ENCODE results near the gene STRA6. TPM values are rescaled to one million over a fixed set of nuclear protein-coding genes. Genes with fewer than 3 reads are reported as not detected.

The STRA6 gene
- total RNA-seq, 1 donor from 2014 or later = not detected

DNA sequence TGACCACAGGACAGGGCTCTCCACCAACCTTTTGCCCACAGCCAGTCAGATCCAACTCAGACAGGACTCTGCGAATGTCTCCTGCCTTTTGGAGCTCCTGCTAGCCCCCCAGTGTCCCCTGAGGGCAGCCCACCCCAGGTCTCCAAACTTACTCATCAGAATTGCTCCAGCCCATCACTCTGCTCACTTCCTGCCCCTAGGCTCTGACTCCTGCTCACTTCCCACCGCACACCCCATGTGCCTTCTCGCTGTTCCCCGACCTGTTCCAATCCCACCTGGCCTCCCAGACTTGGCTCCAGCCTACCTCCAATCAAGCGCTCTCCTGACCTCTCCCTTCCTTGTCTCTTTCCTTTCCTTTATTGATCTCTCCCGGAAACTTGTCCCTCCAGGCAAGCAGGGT is 5.9 kb upstream of the STRA6 start:
- DNase-seq (ENCODE audit: low spot score) = no peak

DNA sequence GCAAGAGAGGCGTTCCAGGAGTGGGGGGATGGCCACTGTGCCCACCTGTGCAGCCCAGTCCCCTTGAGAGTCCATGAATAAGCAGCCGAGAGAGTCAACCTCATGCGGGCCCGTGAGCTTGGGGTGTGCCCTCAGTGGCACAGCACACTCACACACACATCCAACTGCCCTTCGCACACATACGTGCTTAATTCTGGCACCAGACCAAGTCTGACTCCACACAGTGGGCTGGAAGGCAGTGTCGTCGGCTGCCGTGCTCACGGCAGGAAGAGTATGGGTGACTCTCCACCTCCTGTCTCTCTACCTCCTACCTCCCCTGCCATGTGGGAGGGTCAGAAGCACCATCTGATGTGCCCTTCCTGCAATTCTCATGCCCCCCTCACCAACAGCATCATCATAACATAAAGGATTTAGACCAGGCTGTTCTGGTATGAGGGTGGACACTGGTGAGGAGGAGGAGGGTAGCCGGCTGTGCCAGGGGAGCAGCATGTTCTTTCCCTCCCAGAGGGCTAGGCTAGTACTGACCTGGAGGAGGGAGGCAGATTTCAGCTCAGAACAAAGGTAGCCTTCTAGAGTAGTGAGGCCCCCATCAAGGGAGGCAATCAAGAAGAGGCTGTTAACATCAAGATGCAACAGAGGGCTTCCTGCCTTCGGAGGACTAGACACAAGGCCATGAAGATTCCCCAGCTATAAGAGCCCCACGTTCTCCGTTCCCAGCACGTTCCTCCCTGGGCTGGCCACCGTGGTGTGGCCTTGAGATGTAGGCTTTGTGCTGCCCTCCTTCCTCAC is 5.3 kb upstream of the STRA6 start:
- DNase-seq (ENCODE audit: low spot score) = no peak

DNA sequence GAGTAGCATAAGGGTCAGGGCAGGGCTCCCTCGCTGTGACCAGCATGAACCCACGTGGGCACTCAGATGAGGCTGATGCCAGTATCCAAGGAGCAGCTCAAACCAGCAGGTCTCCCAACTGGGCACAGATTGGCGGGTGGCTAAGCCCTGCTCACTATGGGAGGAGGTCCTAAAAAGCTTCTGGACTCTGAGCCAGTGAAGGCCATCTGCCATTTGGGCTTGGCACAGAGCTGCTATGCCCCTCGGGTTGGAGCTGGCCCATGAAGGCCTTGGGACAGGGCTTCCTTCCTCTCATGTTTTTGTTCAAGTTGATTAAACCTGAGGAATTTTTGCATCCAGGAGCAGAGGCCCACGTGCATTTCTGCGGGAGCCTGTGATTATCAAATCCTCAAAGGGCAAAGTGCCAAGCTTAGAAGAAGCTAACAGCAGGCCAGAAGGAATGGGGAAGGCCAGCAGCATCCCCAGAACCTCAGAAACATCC is 4.3 kb upstream of the STRA6 start:
- no peak for DNase-seq (ENCODE audit: low spot score)

DNA sequence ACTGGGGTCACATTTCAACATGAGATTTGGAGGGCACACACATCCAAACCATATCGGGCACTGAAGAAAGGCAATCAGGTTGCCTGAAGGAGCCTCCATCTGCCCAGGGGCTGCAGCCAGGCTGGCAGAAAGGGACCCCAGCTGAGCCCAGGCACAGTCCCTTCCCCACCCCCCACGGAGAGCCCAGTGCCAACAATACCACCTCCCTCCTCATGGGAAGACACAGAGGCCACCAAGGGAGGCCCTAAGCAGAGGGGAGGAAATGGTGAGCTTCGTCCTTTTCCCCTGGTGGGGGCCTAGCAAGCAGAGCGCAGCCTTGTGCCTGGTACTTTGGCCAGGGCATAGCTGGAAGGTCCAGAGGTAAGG is 3.0 kb upstream of the STRA6 start:
- no peak for DNase-seq (ENCODE audit: low spot score)

DNA sequence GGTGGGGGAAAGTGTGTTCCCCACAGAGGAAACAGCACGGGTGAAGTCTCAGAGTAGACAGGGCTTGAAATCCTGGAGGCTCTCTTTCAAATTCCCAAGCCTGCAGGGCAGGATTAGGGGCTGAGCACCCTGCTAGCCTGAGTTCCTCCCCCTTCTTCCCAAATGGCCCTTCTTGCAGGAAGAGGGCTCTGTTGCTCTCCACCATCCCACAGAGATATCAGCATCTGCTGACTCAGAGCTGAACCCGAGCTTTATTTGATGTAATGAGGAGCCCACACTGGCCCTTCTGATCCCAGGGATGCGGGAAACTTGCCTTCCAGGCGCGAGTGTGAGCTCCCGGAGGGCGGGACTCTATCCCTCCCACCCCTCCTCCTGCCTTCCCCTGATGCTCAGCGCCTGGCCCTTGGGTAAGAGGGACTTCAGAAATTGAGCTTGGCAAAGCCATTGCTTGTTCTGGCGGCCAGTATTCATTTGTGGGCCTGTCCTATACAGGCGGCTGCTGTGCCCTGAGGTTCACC is 1.4 kb upstream of the STRA6 start:
- DNase-seq (ENCODE audit: low spot score) = no peak

DNA sequence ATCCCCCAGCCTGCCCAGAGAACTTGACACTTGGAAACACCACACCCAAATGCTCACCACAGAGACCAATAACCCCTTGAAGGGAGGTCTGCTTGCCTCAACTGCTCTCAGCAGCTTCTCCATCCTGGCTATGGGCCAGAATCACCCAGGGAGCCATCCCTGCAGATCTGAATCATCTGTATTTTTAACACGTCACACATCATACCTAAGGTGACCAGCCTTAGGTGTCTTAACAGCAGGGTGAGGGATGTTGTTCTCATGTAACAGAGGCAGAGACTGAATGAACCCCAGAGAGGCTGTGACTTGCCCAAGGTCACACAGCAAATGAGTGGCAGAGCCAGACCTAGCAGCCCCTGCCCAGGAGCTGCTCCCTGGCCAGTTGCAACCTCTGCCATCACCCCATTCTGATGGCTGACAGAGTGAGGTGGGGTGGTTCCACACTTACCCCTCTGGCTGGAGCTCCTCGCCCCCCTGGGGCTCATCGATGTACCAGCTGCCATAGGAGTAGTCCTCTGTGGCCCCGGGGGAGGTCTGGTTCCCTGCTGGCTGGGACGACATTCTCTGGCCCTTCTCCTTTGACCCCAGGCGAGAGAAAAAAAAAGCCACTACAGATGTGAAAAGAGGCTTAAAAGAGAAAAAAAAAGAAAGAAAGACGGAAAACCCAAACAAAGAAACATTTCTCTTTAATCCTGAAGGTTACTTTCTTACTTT is 722 bp downstream of the STRA6 start:
- DNase-seq (ENCODE audit: low spot score) = no peak

DNA sequence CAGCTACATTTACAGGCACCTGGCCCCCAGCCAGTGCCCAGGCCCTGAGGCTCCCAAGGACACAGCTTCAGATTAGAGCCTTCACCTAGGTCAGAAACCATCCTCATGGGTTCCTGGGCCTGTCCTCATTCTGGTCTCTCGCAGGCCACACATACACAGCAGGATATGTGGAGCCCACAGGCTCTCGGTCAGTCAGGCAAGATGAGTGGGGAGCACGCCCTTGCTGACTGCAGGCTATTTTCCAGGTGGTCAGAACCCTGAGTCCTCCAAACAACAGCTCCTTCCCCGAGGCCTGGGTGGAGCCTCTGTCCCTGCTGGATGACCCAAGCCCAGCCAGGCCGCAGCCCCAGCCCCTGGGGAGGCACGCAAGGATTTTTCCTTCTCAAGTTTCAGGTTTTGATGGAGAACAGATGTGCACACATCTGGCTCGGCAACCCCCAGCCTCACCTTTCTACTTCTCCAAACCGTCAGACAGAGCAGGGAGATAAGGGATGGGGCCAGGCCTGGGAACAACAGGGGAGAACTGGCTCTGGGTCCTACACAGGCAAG is 1.6 kb downstream of the STRA6 start:
- no peak for DNase-seq (ENCODE audit: low spot score)

DNA sequence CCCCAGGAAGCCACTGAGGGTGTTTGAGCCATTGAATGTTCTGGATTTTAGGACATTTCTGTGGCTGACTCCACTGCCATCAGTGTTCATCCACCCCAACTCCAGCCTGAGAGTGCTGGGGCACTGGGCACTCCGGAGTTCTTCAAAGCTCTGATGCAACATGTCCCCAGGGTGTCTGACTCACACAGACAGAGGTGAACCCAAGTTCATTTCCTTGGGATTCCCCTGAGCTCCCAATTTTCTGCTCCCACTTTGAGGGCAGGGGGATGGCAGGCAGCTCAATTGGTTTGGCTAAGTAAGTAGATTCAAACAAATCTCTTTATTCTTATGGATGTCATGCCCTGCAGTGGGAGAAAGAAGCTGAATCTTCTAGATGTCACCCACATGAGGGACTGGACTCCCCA is 2.2 kb downstream of the STRA6 start:
- no peak for DNase-seq (ENCODE audit: low spot score)

DNA sequence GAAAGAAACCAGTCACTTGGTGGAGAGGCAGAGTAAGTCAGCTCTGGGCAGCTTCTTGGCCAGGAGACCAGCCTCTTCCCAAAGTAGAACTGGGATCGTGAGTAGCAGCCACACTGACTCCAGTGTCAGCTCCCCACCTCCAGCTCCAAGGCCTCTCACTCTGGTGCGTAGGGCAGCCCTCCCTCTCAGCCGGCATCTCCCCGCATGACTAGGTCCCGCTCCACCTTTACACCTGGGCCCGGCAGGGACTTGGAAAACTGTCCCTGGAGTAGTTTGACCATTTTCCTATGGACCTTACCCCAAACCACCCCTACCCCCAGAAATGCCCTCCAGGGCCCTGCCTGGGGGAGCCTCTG is 3.3 kb downstream of the STRA6 start:
- DNase-seq (ENCODE audit: low spot score) = no peak

DNA sequence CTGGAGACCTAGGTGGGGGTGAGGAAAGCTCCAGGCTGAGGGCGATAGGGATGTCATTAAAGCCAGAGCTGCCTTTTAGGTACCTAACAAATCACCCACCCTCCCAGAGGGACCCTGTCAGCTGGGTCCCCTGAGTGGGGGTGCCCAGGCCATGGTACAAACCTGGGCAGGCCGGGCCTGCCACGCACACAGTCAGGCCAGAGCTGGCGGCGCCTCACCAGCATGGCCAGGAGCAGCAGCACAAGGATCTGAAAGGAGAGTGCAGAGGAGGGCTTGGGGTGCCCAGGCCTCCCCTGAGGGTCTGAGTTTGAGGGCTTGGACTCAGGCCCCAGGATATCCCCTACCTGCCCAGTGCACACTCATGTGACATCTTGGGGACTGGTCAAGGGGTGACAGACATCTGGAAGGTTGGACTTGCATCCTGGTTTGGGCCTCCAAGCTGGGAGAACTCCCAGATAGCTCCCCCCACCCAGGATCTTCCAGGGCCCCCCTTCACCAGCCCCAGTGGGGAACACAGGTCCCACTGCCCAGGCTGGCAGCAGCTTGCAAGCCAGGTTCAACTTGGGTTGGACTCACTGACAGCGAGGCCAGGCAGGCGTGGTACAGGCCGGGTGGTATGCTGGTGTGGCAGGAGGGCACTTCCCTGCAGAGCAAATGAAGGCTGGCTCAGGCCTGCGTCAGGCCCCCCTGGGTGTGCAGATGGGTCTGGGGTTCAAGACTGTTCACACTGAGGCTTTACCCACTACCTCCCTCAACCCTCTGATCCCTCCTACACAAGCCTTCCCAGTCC is 5.2 kb downstream of the STRA6 start:
- no peak for DNase-seq (ENCODE audit: low spot score)

DNA sequence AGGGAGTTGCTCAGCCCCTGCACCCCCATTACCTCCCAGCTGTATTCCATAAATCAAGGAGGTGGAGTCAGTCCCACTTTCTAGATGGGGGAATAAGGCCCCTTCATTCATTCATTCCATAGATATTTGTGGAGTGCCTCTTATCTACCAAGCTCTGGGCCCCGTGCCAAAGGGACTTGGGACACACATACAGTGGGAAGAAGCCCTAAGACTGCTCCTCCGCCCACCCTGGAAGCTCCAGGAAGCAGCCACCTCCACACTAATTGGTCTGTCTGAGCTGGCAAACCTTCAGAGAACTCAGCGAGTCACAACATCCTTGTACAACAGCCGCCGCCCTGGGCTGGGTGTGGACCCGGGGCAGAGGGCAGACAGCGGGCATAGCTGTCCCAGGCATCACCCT is 6.4 kb downstream of the STRA6 start:
- DNase-seq (ENCODE audit: low spot score) = no peak

DNA sequence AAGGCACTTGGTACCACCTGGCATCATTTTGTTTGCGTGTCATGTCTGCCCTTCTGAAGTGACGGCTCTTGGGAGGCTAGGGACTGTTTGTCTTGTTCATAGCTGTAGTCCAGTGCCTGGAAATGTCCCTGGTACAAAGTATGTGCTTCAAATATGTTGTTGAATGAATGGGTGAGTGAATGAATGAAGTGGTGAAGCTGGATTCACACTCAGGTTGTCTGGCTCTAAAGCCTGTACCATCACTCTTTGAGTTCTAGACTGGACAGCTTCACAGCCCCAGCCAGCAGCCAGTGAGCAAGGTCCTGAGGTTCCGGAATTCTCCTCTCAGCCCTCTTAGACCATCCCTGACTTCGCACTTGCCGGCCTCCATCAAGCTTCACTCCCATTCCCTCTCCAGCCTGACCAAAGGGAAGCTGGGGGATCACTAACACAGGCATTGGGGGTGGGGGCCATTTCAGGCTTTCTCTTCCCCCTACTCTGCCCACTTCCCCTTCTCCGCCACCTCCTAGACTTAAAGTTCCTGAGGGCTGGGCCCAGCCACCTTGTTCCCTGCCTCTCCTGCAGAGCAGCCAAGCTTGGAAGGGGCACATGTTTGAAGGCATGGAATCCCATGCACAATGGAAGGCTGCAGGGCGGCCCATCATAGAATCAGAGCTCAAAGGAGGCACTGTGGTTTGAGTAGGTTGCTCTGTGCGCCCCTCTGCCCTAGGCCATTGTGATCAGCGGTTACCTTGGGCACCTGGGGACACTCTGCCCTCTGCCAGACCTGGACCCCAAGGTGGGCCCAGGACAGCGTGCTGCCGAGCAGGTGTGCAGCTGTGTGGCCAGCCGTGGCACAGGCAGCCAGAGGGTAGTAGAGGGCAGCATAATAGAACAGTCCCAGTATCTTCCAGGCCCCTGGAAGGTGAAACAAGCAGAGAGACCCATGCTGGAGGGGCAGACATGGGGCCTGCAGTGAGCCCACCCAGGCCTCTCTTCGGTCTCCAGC is 7.7 kb downstream of the STRA6 start:
- DNase-seq (ENCODE audit: low spot score) = no peak

DNA sequence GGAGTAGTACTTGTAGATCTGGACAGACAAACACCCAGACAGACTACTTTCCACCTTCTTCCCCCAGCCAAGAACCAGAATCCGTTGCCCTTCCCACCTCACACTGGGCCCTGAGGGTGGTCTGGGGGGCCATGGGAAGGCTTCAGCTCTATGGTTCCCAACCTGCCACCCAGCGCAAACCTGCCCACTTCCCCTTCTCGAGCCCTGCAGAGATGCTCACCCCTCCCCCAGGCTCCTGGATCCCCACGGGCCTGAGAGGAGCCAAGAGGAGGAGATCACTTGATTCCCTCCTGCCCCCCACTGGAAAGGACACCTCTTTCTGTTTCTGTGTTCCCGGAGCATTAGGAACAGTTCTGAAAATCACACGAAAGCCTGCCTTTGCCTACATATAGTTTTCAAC is 8.7 kb downstream of the STRA6 start:
- DNase-seq (ENCODE audit: low spot score) = no peak

DNA sequence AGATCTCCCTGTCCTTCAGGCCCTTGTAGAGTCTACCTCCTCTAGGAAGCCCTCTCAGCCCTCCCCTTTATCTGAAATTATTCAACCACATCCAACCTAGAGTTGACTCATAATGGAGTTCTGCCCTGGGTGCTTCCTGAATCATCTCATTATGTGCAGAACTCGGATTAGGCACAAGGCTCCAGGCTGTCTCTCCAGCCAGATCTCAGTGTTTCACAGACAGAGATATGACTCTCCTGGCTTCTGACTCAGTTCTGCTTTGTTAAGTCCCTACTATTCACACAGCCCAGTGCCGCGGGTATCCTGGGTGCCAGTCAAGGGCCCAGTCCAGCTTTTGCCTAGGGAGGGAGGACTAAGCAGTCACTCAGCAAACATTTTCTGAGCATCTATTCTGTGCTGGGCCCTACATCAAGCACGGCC is 9.3 kb downstream of the STRA6 start:
- DNase-seq (ENCODE audit: low spot score) = no peak

DNA sequence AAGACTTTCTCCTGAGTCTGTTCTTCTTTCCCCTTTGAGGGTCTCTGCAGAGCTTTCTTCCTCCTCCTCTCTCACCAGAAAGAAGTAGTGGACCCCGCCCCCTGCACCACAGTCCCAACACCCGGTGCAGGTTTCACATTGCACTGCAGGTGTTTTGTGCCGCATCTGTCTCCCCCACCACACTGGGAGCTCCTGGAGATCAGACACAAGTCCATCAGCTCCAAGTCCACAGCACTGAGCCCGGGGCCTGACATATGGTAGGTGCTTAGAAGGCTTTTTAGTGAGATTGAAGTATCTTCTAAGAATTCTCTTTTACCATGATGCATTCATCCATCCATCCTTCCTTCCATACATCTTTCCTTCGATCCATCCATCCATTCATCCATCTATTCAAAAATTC is 9.8 kb downstream of the STRA6 start:
- no peak for DNase-seq (ENCODE audit: low spot score)

DNA sequence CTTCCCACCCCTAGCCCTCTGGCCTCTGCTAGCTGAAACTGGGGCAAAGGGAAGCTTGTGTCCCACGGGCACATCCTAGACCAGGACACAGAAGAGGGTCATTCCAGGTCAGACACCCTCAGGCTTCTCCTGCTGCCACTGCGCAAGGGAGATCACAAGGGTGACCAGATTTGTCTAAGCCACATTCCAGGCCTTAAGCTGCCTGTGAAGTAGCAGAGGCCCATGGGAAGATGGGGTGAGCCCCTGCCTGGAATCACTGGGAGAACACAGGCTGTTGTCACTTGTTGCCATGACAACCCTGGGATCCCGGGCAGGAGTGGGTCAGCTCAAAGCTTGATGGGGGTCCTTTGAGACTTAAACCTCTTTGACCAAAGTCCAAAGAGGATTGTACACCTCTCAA is 10.8 kb downstream of the STRA6 start:
- no peak for DNase-seq (ENCODE audit: low spot score)

DNA sequence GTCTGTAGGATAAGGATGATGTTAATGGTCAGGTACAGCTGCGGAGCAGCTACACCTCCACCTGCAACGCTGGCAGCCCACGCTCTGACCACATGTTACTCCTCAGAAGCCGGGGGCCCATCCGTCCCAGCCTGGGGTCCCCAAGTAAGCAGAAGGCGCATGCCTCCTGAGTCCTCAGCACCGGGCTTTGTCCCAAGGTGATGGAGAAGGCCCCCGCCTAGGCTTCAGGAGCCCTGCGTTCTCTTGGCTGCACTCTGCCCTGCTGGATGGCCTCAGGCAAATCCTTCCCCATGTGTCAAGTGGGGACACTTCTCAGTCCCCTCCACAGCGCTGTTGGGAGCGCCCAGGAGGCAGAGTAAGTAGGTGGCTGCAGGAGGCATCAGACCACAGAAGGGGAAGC is 14.4 kb downstream of the STRA6 start:
- DNase-seq (ENCODE audit: low spot score) = no peak

DNA sequence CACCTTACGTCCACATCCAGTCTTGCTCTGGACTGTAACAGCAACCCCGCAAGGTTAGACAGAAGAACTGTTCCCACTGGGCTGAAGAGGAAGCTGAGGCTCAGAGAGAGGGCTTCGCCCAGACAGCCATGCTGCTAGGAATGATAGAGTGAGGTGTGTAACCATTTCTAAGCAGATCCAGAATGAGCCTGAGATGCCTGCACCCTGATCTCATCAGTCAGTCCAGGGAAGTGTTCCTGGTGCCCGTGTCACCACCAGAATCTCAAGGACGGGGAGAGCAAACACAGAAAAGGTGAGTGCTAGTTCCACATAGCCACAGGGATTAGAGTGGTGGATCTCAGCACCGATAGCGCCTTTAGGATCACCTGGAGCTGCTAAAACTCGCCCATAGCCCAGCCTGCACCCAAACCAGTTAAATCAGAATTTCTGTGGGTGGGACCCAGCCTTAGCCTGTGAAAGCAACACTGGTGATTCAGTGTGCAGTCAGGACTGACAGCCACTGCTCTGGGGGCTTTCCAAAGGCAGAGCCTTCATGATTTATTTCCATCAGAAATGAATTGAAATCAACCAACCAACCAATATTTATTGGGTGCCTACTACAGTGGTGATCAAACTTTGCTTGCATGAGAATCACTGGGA is 16.8 kb downstream of the STRA6 start:
- DNase-seq (ENCODE audit: low spot score) = no peak

DNA sequence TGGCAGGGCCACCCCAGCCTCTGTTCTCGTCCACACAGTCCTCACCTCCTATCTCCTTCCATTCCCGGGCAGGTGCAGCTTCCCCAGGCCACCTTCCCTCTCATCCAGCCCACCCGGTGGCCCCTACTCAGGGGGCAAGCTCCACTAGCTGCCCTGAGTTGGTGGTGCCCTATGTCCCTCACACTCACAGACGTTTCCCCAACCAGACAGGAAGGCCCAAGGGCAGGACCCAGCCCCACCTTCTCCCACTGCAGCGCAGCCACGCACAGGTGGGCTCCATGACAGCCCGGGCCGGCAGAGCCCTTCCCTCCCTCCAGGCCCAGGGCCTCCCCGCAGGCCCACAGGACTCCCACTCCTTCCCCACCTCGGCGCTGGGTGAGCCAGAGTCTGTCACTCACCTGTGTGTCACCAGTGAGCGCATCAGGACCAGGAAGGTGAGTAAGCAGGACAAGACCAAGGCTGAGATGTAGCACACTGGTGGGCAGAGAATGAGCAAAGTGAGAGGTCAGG is 17.9 kb downstream of the STRA6 start:
- DNase-seq (ENCODE audit: low spot score) = no peak

DNA sequence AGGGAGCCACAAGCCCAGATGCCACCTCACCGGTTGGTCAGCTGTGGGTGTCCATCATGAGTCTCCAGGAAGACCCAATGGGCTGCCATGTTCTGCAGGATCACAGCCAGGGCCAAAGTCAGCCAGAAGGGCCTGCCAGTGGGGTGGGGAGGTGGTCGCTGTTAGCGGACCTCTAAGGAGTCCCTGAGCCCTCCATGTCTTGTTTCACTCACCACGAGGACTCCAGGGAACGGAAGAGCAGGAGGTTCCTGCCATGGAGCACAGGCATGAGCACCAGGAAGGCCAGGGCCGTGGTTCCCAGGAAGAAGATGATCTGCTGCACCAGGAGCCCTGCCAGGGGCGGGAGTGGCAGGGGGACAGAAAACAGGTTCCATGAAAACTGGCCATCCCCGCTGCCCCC is 20.5 kb downstream of the STRA6 start:
- DNase-seq (ENCODE audit: low spot score) = no peak
